ENCODE results near the gene NINJ1.

Gene NINJ1

DNA sequence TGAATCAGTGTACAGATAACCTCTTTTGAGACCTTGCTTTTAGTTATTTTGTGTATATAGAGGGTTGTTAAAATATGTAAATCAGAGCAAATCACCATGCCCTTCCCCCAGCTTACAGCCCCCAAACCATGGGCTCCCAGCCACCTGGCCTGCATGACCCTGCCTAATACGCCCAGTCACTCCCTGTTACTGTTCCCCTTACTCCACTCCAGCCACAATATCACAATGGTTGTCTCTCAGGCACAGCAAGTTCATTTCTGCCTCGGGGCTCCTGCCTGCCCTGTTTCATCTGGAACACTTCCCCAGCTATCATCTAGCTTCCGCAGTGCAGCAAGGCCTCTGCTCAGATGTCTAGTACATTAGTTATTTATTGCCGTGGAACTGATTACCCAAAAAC lies 43.0 kb downstream of the NINJ1 start:
- no peaks in the 10 kb centered on the region for H3K27me3 ChIP-seq
- no peaks in the 10 kb centered on the region; a peak in 1 of 22 replicates for H4K20me1 ChIP-seq
- H3K4me3 ChIP-seq: peak overlapping the region in 2 of 10 experiments; percentile 13 to 33; a peak in 2 of 20 replicates
- peaks cover 1 to 18% (median 11%) of the 10 kb centered on the region in 11 experiments; a peak in 19 of 22 replicates for H3K36me3 ChIP-seq
- H3K9me3 ChIP-seq (replicated peaks in 1 of 11): peaks cover 0 to 43% (median 16%) of the 10 kb centered on the region in 11 experiments; a peak in 17 of 22 replicates
- H3K4me1 ChIP-seq: peaks cover 39 to 88% (median 80%) of the 10 kb centered on the region in 10 experiments
- H3K9ac ChIP-seq: no peak overlapping the region
- H3K27ac ChIP-seq: peak overlapping the region in 7 of 11 experiments; percentile 27 to 99 (median 98); a peak in 4 of 22 replicates
- TF ChIP-seq Cebpa-rat (IDR thresholded peaks at IDR 0.05): no peak
- H3K4me2 ChIP-seq: peak overlapping the region in 5 of 11 experiments; percentile 85 to 94 (median 89); a peak in 9 of 22 replicates

DNA sequence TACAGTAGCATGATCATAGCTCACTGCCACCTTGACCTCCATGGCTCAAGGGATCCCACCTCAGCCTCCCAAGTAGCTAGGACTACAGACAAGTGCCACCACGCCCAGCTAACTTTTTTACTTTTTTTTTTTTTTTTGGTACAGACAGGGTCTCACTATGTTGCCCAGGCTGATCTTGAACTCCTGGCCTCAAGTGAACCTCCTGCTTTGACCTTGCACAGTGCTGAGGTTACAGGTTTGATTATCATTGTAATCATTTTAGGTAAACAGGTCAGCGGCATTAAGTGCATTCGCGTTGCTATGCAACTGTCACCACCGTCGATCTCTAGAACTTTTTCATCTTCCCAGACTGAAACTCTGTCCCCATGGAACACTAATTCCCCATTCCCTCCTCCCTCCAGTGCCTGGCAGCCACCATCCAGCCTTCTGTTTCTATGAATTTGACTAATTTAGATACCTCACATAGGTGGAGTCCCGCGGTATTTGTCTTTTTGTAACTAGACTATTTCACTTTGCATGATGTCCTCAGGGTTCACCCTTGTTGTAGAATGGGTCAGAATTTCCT lies 43.9 kb downstream of the NINJ1 start:
- Histone ChIP-seq H3K9me3 (replicated peaks in 1 of 11) (peaks cover 5 to 48% (median 18%) of the 10 kb centered on the region in 11 experiments; a peak in 21 of 22 replicates), H3K4me2 (peak overlapping the region in 5 of 11 experiments; percentile 55 to 89 (median 85); a peak in 9 of 22 replicates), H3K27ac (peak overlapping the region in 5 of 11 experiments; percentile 9 to 55 (median 52); a peak in 4 of 22 replicates), H3K36me3 (peaks cover 10 to 26% (median 20%) of the 10 kb centered on the region in 11 experiments), H3K27me3 (no peaks in the 10 kb centered on the region), H3K4me1 (peaks cover 40 to 87% (median 78%) of the 10 kb centered on the region in 10 experiments), H4K20me1 (no peaks in the 10 kb centered on the region), H3K9ac (no peak overlapping the region), H3K4me3 (no peak overlapping the region)
- no peak for TF ChIP-seq Cebpa-rat (IDR thresholded peaks at IDR 0.05)

DNA sequence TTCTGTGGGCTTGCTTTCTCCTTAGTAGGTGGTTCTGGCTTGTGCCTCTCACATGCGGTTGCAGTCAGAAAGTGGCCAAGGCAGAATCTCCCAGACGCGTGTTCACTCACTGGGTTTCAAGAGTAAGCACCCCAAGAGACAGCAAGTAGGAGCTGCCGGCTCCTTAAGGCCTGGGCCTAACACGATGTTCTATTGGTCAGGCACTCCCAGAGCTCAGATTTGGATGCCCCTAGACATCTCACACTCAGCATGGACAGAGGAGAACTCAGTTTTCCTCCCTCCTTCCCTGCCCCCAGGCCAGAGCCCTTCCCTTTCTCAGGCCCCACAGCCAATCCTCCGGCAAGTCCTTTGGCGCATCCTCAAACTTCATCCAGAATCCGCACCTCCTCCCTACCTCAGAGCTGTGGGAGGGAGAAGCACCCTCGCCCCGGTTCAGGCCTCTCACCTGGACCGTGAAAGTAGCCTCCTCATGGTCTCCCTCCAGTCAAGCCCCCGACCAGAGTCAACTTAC lies 44.5 kb downstream of the NINJ1 start:
- no peaks in the 10 kb centered on the region for H4K20me1 ChIP-seq
- peaks cover 16 to 32% (median 26%) of the 10 kb centered on the region in 11 experiments for H3K36me3 ChIP-seq
- peak overlapping the region in 5 of 11 experiments; percentile 9 to 55 (median 52); a peak in 8 of 22 replicates for H3K27ac ChIP-seq
- H3K27me3 ChIP-seq: no peaks in the 10 kb centered on the region
- H3K9me3 ChIP-seq (replicated peaks in 1 of 11): peaks cover 5 to 48% (median 18%) of the 10 kb centered on the region in 11 experiments; a peak in 21 of 22 replicates
- peak overlapping the region in 6 of 11 experiments; percentile 37 to 89 (median 80); a peak in 12 of 22 replicates for H3K4me2 ChIP-seq
- TF ChIP-seq Cebpa-rat (IDR thresholded peaks at IDR 0.05): no peak
- H3K4me3 ChIP-seq: no peak overlapping the region
- peak overlapping the region in 2 of 11 experiments; percentile 2 to 11; a peak in 2 of 22 replicates for H3K9ac ChIP-seq
- peaks cover 33 to 80% (median 72%) of the 10 kb centered on the region in 10 experiments for H3K4me1 ChIP-seq

DNA sequence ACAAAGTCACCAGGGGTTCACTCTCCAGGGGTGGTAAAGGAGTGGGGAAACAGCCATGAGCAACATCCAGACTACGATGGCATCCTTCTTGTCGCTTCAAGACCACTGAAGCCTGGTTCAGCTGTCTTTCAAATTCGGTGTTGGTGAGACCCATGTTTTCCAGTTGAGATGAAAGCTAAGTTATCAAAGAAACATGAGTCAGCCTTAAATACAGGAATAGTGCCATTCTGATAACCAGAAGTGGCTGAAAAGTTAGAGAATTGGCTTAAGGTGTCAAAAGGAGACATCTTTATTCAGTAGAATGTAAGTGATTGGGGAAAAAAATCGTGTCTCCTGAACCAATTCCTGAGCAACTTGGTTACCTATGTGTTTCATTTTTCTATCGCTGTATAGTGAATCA lies 45.0 kb downstream of the NINJ1 start:
- peaks cover 21 to 37% (median 32%) of the 10 kb centered on the region in 11 experiments for H3K36me3 ChIP-seq
- H3K27me3 ChIP-seq: no peaks in the 10 kb centered on the region
- peak overlapping the region in 7 of 11 experiments; percentile 37 to 89 (median 74); a peak in 14 of 22 replicates for H3K4me2 ChIP-seq
- peaks cover 5 to 48% (median 18%) of the 10 kb centered on the region in 11 experiments; a peak in 21 of 22 replicates for H3K9me3 ChIP-seq (replicated peaks in 1 of 11)
- no peak overlapping the region for H3K4me3 ChIP-seq
- peaks cover 28 to 75% (median 69%) of the 10 kb centered on the region in 10 experiments for H3K4me1 ChIP-seq
- peak in 1 of 11 experiments; percentile 75; a peak in 1 of 22 replicates for TF ChIP-seq Cebpa-rat (IDR thresholded peaks at IDR 0.05)
- peak overlapping the region in 2 of 11 experiments; percentile 2 to 11; a peak in 2 of 22 replicates for H3K9ac ChIP-seq
- H3K27ac ChIP-seq: peak overlapping the region in 7 of 11 experiments; percentile 1 to 55 (median 47); a peak in 11 of 22 replicates
- no peaks in the 10 kb centered on the region for H4K20me1 ChIP-seq

DNA sequence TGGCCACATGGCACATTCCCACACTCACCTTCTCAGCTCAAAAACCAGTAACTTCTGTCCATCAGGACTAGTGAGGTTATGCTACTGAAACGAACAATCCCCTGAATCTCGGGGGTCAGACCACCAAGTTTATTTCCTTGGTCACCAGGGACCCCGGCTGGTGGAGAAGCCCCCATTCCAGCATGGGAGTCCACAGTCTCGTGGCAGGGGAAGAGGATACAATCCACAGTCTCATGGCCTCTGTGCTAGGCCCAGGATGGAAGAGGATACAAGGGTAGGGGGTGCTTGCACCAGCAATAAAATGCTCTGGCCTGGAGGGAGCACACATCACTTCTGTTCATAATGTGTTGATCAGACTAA lies 45.4 kb downstream of the NINJ1 start:
- Histone ChIP-seq H3K9ac (peak overlapping the region in 2 of 11 experiments; percentile 26 to 35; a peak in 2 of 22 replicates), H3K4me1 (peaks cover 28 to 75% (median 66%) of the 10 kb centered on the region in 10 experiments), H3K4me3 (no peak overlapping the region), H3K36me3 (peaks cover 21 to 41% (median 33%) of the 10 kb centered on the region in 11 experiments), H3K27ac (peak overlapping the region in 7 of 11 experiments; percentile 1 to 55 (median 47); a peak in 11 of 22 replicates), H4K20me1 (no peaks in the 10 kb centered on the region), H3K9me3 (replicated peaks in 1 of 11) (peaks cover 5 to 48% (median 18%) of the 10 kb centered on the region in 11 experiments; a peak in 21 of 22 replicates), H3K27me3 (no peaks in the 10 kb centered on the region), H3K4me2 (peak overlapping the region in 7 of 11 experiments; percentile 37 to 89 (median 74); a peak in 14 of 22 replicates)
- no peak for TF ChIP-seq Cebpa-rat (IDR thresholded peaks at IDR 0.05)

DNA sequence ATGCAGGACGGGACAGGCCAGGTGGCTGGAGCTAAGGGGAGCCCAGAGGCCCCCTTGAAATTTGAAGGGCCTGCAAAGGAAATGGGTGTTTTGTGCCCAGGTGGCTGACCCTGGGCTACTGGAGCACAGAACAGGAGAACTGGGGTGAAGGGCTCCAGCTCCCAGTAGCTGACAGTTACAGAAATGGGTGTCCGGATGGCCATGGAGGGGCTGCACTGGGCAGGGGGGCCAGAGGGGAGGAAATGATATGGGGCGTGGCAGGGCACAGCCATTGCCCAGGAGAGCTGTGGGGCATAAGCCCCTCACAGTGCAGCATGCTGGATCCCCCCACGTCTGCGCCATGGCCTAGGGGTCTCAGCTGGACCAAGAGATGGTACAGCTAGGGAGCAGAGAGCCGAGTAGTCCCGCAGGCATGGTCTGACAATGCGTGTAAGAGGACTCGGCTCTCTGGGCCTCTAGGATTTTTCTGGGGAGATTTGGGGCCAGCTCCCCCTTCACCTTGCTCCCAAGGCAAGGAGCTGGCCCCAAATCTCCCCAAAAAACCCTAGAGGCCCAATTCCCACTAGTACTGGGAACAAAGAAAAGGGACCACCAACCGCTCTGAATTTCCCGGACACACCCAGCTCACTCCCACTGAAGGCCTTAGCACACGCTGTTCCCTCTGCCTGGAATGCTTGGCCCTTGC lies 45.9 kb downstream of the NINJ1 start:
- Histone ChIP-seq H3K36me3 (peaks cover 21 to 41% (median 33%) of the 10 kb centered on the region in 11 experiments), H3K9me3 (replicated peaks in 1 of 11) (peaks cover 5 to 48% (median 18%) of the 10 kb centered on the region in 11 experiments; a peak in 21 of 22 replicates)
- no peak for TF ChIP-seq Cebpa-rat (IDR thresholded peaks at IDR 0.05)

DNA sequence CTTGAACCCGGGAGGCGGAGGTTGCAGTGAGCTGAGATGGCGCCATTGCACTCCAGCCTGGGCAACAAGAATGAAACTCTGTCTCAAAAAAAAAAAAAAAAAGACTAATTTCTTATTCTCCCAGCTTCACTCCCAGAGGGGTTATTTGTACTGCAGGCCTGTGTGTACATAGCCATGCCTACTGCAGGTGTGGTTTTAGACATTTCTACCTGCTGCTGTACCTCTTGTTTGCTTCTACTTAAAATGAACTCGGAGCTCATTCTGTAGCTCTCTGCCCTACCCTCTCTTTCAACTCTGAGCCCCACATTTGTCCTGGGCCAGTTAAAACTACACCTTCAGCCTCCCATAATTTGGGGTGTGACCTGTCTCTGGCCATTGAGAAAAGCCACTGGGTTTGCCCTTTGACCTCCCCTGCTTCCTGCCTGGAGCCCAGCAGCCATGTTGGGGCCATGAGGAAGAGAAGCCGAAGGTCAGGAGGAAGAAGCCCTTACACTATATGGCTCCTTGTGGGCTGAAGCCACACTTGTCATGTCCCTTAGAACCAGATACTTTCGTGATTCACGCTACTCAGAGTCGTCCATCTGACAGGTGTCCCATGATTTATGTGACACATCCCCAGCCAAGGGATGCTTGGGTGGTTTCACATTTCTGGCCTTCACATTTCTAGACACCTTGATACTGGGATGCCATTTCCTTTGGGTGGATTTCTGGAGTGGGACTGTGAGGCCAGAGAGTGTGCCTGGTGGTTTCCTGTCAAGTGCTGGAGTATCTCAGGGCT lies 47.4 kb downstream of the NINJ1 start:
- Histone ChIP-seq H3K4me2 (peak overlapping the region in 3 of 11 experiments; percentile 14 to 87 (median 26); a peak in 1 of 22 replicates), H3K27ac (peak overlapping the region in 3 of 11 experiments; percentile 4 to 42 (median 18); a peak in 2 of 22 replicates), H4K20me1 (no peaks in the 10 kb centered on the region), H3K4me1 (peaks cover 28 to 68% (median 57%) of the 10 kb centered on the region in 10 experiments), H3K36me3 (peaks cover 21 to 44% (median 34%) of the 10 kb centered on the region in 11 experiments), H3K27me3 (no peaks in the 10 kb centered on the region), H3K4me3 (no peak overlapping the region), H3K9me3 (replicated peaks in 1 of 11) (peaks cover 5 to 41% (median 15%) of the 10 kb centered on the region in 11 experiments; a peak in 21 of 22 replicates), H3K9ac (no peak overlapping the region)
- no peak for TF ChIP-seq Cebpa-rat (IDR thresholded peaks at IDR 0.05)

More for the DNA sequence above, 45.9 kb downstream of the NINJ1 start:
- H3K9ac ChIP-seq: peak overlapping the region in 3 of 11 experiments; percentile 2 to 35 (median 26); a peak in 2 of 22 replicates
- H3K4me1 ChIP-seq: peaks cover 28 to 75% (median 65%) of the 10 kb centered on the region in 10 experiments
- H4K20me1 ChIP-seq: no peaks in the 10 kb centered on the region
- H3K27ac ChIP-seq: peak overlapping the region in 6 of 11 experiments; percentile 1 to 55 (median 50); a peak in 8 of 22 replicates
- H3K27me3 ChIP-seq: no peaks in the 10 kb centered on the region
- peak overlapping the region in 7 of 11 experiments; percentile 37 to 89 (median 74); a peak in 14 of 22 replicates for H3K4me2 ChIP-seq
- no peak overlapping the region for H3K4me3 ChIP-seq

DNA sequence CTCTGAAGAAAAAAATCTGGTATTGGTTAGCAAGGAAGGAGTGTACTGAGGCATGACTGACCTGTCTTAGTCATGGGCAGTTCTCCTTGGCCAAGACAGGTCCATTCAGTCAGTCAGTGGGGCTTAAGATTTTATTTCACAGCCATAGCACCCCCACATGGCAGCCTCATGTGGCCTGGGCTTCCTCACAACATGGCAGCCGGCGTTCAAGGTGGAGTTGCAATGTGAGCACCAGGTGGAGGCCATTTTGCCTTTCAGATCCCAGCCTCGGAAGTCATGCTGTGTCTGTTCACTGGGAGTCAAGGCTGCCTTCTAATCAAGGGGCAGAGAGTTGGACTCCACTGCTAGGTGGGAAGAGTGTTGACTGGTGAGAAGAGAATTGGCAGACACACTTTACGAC lies 48.4 kb downstream of the NINJ1 start:
- Histone ChIP-seq H3K4me2 (no peak overlapping the region), H3K27ac (no peak overlapping the region), H3K4me3 (no peak overlapping the region), H3K9me3 (replicated peaks in 1 of 11) (peaks cover 0 to 32% (median 10%) of the 10 kb centered on the region in 11 experiments; a peak in 19 of 22 replicates), H3K36me3 (peaks cover 26 to 52% (median 39%) of the 10 kb centered on the region in 11 experiments), H4K20me1 (no peaks in the 10 kb centered on the region), H3K9ac (no peak overlapping the region), H3K27me3 (no peaks in the 10 kb centered on the region), H3K4me1 (peaks cover 27 to 62% (median 47%) of the 10 kb centered on the region in 10 experiments)
- no peak for TF ChIP-seq Cebpa-rat (IDR thresholded peaks at IDR 0.05)
